A673 (cell line): ENCODE data around the gene ERICH3. TPM values are rescaled to one million over a fixed set of nuclear protein-coding genes. Genes with fewer than 3 reads are reported as not detected.

Experiments used
- BruUV-seq: library from RNA; stranded (reverse); fragments of 400-500 nt; replicated peaks from 2 replicates; lab custom pipeline; 2021; lab: Mats Ljungman, UMichigan
- CTCF ChIA-PET: fragments of 300-600 bp; sonication (Branson Sonifier 250); formaldehyde crosslinking; loops from one replicate; lab custom pipeline; 2022; ENCODE audit warnings: antibody characterized with exemption; lab: Charles Lee
- POLR2A ChIA-PET: fragments of 300-600 bp; sonication (Branson Sonifier 250); formaldehyde crosslinking; loops from one replicate; lab custom pipeline; 2022; ENCODE audit warnings: antibody characterized with exemption; ENCODE audit not compliant: low non-redundant PET; lab: Charles Lee
- DNase-seq: peaks from one replicate; pipeline ENCODE4 v3.0.0-alpha.2; 2015; ENCODE audit warnings: low spot score
- H3K27ac ChIP-seq: fragments of 200-600 bp; sonication (generic); 2 replicates; pipeline ENCODE4 v1.5.1; 2016; ENCODE audit warnings: mixed run types, low read depth, mild to moderate bottlenecking, mixed read lengths, antibody characterized with exemption, low read length; ENCODE audit not compliant: poor library complexity, severe bottlenecking
- H3K27me3 ChIP-seq: fragments of 200-600 bp; sonication (generic); replicated peaks from 2 replicates; pipeline ENCODE4 v1.6.1; 2017; ENCODE audit warnings: mixed run types, low read depth, mild to moderate bottlenecking, mixed read lengths, antibody characterized with exemption, low read length; ENCODE audit not compliant: insufficient read depth, poor library complexity
- H3K36me3 ChIP-seq: fragments of 200-600 bp; sonication (generic); 2 replicates; pipeline ENCODE4 v1.6.1; 2016; ENCODE audit warnings: mixed run types, mild to moderate bottlenecking, mixed read lengths, antibody characterized with exemption, low read length; ENCODE audit not compliant: insufficient read depth, poor library complexity, severe bottlenecking
- H3K4me1 ChIP-seq: fragments of 200-600 bp; sonication (generic); 2 replicates; pipeline ENCODE4 v1.6.1; 2017; ENCODE audit warnings: mixed run types, mild to moderate bottlenecking, mixed read lengths, antibody characterized with exemption, low read length; ENCODE audit not compliant: insufficient read depth, poor library complexity, severe bottlenecking
- H3K4me3 ChIP-seq: fragments of 200-600 bp; sonication (generic); 2 replicates; pipeline ENCODE4 v1.5.1; 2016; ENCODE audit warnings: low read depth, mixed run types, mild to moderate bottlenecking, mixed read lengths, low read length; ENCODE audit not compliant: poor library complexity, severe bottlenecking
- H3K9me3 ChIP-seq: fragments of 200-600 bp; sonication (generic); 2 replicates; pipeline ENCODE4 v1.6.1; 2016; ENCODE audit warnings: mixed run types, low read depth, mild to moderate bottlenecking, mixed read lengths, antibody characterized with exemption, low read length; ENCODE audit not compliant: poor library complexity, severe bottlenecking
- CTCF ChIP-seq: fragments of 300-800, 200-600 bp; sonication (generic); conservative IDR thresholded peaks from 2 replicates; pipeline ENCODE4 v1.5.1; 2017; ENCODE audit warnings: low read depth, mild to moderate bottlenecking, antibody characterized with exemption, low read length, moderate library complexity, mixed read lengths
- EZH2 ChIP-seq: fragments of 200-600 bp; sonication (generic); IDR thresholded peaks from 2 replicates; pipeline ENCODE4 v1.6.1; 2017; ENCODE audit warnings: borderline replicate concordance, low read depth, mild to moderate bottlenecking, mixed read lengths, antibody characterized with exemption, low read length; ENCODE audit not compliant: poor library complexity, severe bottlenecking
- intact Hi-C: fragments of 100-400 bp; cut with micrococcal nuclease; formaldehyde crosslinking; loops from one replicate; pipeline ENCODE4 v1.10.0; 2022; ENCODE audit not compliant: unreplicated experiment
- total RNA-seq: library from RNA; stranded (reverse); gene quantifications from 2 replicates; pipeline ENCODE4 v1.2.3, GENCODE V29; 2021

The ERICH3 gene
- total RNA-seq, 1 experiment from 2014 or later, result not detected

GRCh38 chr1:74611887-74612286, 61.7 kb downstream of the ERICH3 start:
- CTCF ChIA-PET, result no interaction called here
- no peaks in the 10 kb centered on the region for H3K27me3 ChIP-seq
- POLR2A ChIA-PET, result interaction anchor here (0.7 kb wide), 1 partner anchor 595 kb away, joined by 3 read pairs; no protein-coding TSS in a partner anchor
- no peaks in the 10 kb centered on the region for H3K9me3 ChIP-seq
- intact Hi-C loops, result no loop called here
- H3K36me3 ChIP-seq, result no peaks in the 10 kb centered on the region
- H3K4me1 ChIP-seq, result no peaks in the 10 kb centered on the region
- no peak for DNase-seq
- no peak overlapping the region for H3K4me3 ChIP-seq
- no TSS peak for BruUV-seq
- TF ChIP-seq CTCF (no peak), EZH2 (no peak)
- no peak overlapping the region for H3K27ac ChIP-seq

- H3K27me3 ChIP-seq, result no peaks in the 10 kb centered on the region
- POLR2A ChIA-PET, result interaction anchor here (0.7 kb wide), 1 partner anchor 594 kb away, joined by 3 read pairs; no protein-coding TSS in a partner anchor
- intact Hi-C loops, result no loop called here
- H3K9me3 ChIP-seq, result no peaks in the 10 kb centered on the region
- no peaks in the 10 kb centered on the region for H3K36me3 ChIP-seq
- no peaks in the 10 kb centered on the region for H3K4me1 ChIP-seq
- CTCF ChIA-PET, result no interaction called here
- no peak for DNase-seq
- TF ChIP-seq EZH2 (no peak), CTCF (no peak)
- no peak overlapping the region for H3K27ac ChIP-seq
- no peak overlapping the region for H3K4me3 ChIP-seq
- no TSS peak for BruUV-seq
Measured at GRCh38 chr1:74610961-74611360, 62.6 kb downstream of the ERICH3 start.

- Histone ChIP-seq H3K4me1 (no peaks in the 10 kb centered on the region), H3K27ac (no peak overlapping the region), H3K9me3 (no peaks in the 10 kb centered on the region), H3K36me3 (no peaks in the 10 kb centered on the region), H3K4me3 (no peak overlapping the region), H3K27me3 (no peaks in the 10 kb centered on the region)
- intact Hi-C loops, result no loop called here
- CTCF ChIA-PET, result no interaction called here
- TF ChIP-seq CTCF (no peak), EZH2 (no peak)
- no TSS peak for BruUV-seq
- no peak for DNase-seq
- POLR2A ChIA-PET, result no interaction called here
Measured at GRCh38 chr1:74609810-74610371, 63.7 kb downstream of the ERICH3 start.
